Right lobe of liver (tissue), 4 donors: ENCODE data around the gene MX1.

Experiments used
- CTCF ChIP-seq, 4 donors: fragments of 200-600 bp in 3 of 4; fragments of 450-650 bp in 1 of 4; IDR thresholded peaks; one replicate each; pipeline versions ENCODE4 v1.5.1 to v1.8.0; 2016 to 2022; ENCODE audit warnings: antibody characterized with exemption in 4 of 4, mild to moderate bottlenecking in 2 of 4
- POLR2A ChIP-seq: fragments of 450-650 bp; IDR thresholded peaks from one replicate; pipeline ENCODE4 v1.6.1; 2017; ENCODE audit warnings: antibody characterized with exemption, mild to moderate bottlenecking
- donor health status: DM: no; HTN: no; CAD: no.
- donor health status: DM: no; HTN: no; CAD: no.
- donor health status: DM: no; HTN: yes; CAD: no.

GRCh38 chr21:41483973-41484372 lies 57.9 kb downstream of the MX1 start:
- TF ChIP-seq CTCF (IDR thresholded peaks at IDR 0.05), result no peak
- TF ChIP-seq POLR2A, result no peak
